GM12892 (cell line): ENCODE results near the gene GABPB2.

Experiments
- POLR2A ChIP-seq: IDR thresholded peaks from 2 replicates; pipeline ENCODE4 v1.6.1; 2011; ENCODE audit warnings: low read depth, low read length, control low read depth
- POLR2AphosphoS5 ChIP-seq: IDR thresholded peaks from 2 replicates; pipeline ENCODE4 v1.6.1; 2011; ENCODE audit warnings: low read depth, low read length, control low read depth
- TAF1 ChIP-seq: IDR thresholded peaks from 2 replicates; pipeline ENCODE4 v1.6.1; 2011; ENCODE audit warnings: low read depth, mild to moderate bottlenecking, control low read depth, low read length, borderline replicate concordance

- TF ChIP-seq POLR2A, result no peak
- TF ChIP-seq TAF1, result no peak
- no peak for TF ChIP-seq POLR2AphosphoS5
Observed at GRCh38 chr1:151158751-151159251, 88.2 kb downstream of the GABPB2 start.
